ENCODE results near the gene PRRC2B. TPM values are rescaled to one million over a fixed set of nuclear protein-coding genes. Genes with fewer than 3 reads are reported as not detected.
A peak's percentile ranks its signal among the peaks of the same experiment; 100 is the strongest.

Gene PRRC2B
- total and polyA plus RNA-seq, 4 donors: 39.4 to 171 (median 91.4) TPM

GRCh38 chr9:131405858-131406537 is 12.1 kb downstream of the PRRC2B start:
- H3K27ac ChIP-seq (ENCODE audit: low read depth in 1 of 2, low read length in 1 of 2): peak overlapping the region; percentile 74 to 79
- no peak for TF ChIP-seq CTCF (IDR thresholded peaks at IDR 0.05; ENCODE audit: control extremely low read depth, extremely low read depth)
- H3K27me3 ChIP-seq (ENCODE audit: control insufficient read depth in 3 of 3, insufficient read depth in 3 of 3, low read length in 2 of 3): no peaks in the 10 kb centered on the region
- H3K9me3 ChIP-seq (ENCODE audit: control insufficient read depth in 4 of 4, insufficient read depth in 3 of 4, low read length in 3 of 4): no peaks in the 10 kb centered on the region
- no peaks in the 10 kb centered on the region for H3K36me3 ChIP-seq (ENCODE audit: control insufficient read depth in 4 of 4, insufficient read depth in 4 of 4, low read length in 4 of 4)
- ATAC-seq (ENCODE audit: insufficient read depth, low FRiP score) (no peak), DNase-seq (no peak)
- no peak overlapping the region for H3K4me3 ChIP-seq
- H3K9ac ChIP-seq (ENCODE audit: insufficient read depth in 1 of 2, low read length in 2 of 2): peak overlapping the region in 1 of 2 donors; percentile 51
- H3K4me1 ChIP-seq (ENCODE audit: control insufficient read depth in 5 of 5, insufficient read depth in 5 of 5, low read length in 5 of 5): peaks cover 48 to 74% (median 52%) of the 10 kb centered on the region in 5 donors
- 45 to 62% methylated on average over 9 of the region's 9 CpGs for WGBS, 2 donors

- WGBS, 2 donors: 31 to 46% methylated on average over 9 of the region's 9 CpGs
- peaks cover 43 to 74% (median 52%) of the 10 kb centered on the region in 5 donors for H3K4me1 ChIP-seq (ENCODE audit: control insufficient read depth in 5 of 5, insufficient read depth in 5 of 5, low read length in 5 of 5)
- no peaks in the 10 kb centered on the region for H3K9me3 ChIP-seq (ENCODE audit: control insufficient read depth in 4 of 4, insufficient read depth in 3 of 4, low read length in 3 of 4)
- no peak for DNase-seq
- H3K4me3 ChIP-seq: no peak overlapping the region
- H3K27me3 ChIP-seq (ENCODE audit: control insufficient read depth in 3 of 3, insufficient read depth in 3 of 3, low read length in 2 of 3): no peaks in the 10 kb centered on the region
- TF ChIP-seq CTCF (IDR thresholded peaks at IDR 0.05; ENCODE audit: control extremely low read depth, extremely low read depth): no peak
- H3K36me3 ChIP-seq (ENCODE audit: control insufficient read depth in 4 of 4, insufficient read depth in 4 of 4, low read length in 4 of 4): no peaks in the 10 kb centered on the region
- ATAC-seq (ENCODE audit: insufficient read depth, low FRiP score): no peak
- peak overlapping the region in 1 of 2 donors; percentile 51 for H3K9ac ChIP-seq (ENCODE audit: insufficient read depth in 1 of 2, low read length in 2 of 2)
- peak overlapping the region; percentile 74 to 79 for H3K27ac ChIP-seq (ENCODE audit: low read depth in 1 of 2, low read length in 1 of 2)
These were observed 12.9 kb downstream of the PRRC2B start for GRCh38 chr9:131406563-131407436.

- no peak overlapping the region for H3K4me3 ChIP-seq
- no peaks in the 10 kb centered on the region for H3K9me3 ChIP-seq (ENCODE audit: control insufficient read depth in 4 of 4, insufficient read depth in 3 of 4, low read length in 3 of 4)
- H3K36me3 ChIP-seq (ENCODE audit: control insufficient read depth in 4 of 4, insufficient read depth in 4 of 4, low read length in 4 of 4): peaks cover 0 to 3% (median 0%) of the 10 kb centered on the region in 4 donors
- WGBS, 2 donors: 17 to 29% methylated on average over 13 of the region's 13 CpGs
- H3K4me1 ChIP-seq (ENCODE audit: control insufficient read depth in 5 of 5, insufficient read depth in 5 of 5, low read length in 5 of 5): peaks cover 42 to 71% (median 49%) of the 10 kb centered on the region in 5 donors
- H3K27ac ChIP-seq (ENCODE audit: low read depth in 1 of 2, low read length in 1 of 2): peak overlapping the region; percentile 12 to 58
- H3K27me3 ChIP-seq (ENCODE audit: control insufficient read depth in 3 of 3, insufficient read depth in 3 of 3, low read length in 2 of 3): no peaks in the 10 kb centered on the region
- H3K9ac ChIP-seq (ENCODE audit: insufficient read depth in 1 of 2, low read length in 2 of 2): peak overlapping the region in 1 of 2 donors; percentile 47
- peak in 2 of 3 donors; percentile 37 to 48 for DNase-seq
- peak; percentile 7 for TF ChIP-seq CTCF (IDR thresholded peaks at IDR 0.05; ENCODE audit: control extremely low read depth, extremely low read depth)
- ATAC-seq (ENCODE audit: insufficient read depth, low FRiP score): peak; percentile 59
These were observed 13.9 kb downstream of the PRRC2B start for GRCh38 chr9:131407717-131408195.
